ENCODE data around the gene NAP1L2. TPM values are rescaled to one million over a fixed set of nuclear protein-coding genes. Genes with fewer than 3 reads are reported as not detected.
"Not testable (repeated sequence)": the region's sequence is repeated elsewhere in the genome, so short reads cannot be mapped to it uniquely, and the experiment has no call there.

The NAP1L2 gene
- 5.4 TPM for total RNA-seq
- long read RNA-seq, transcript NAP1L2-201 (1 exons, 2,550 nt), result major isoform, 8 of 8 reads
- long read RNA-seq, partial matches to known transcripts, result 0 of 8 reads
- long read RNA-seq, other reads (novel, unspliced or antisense), result 0 of 8 reads

GRCh38 chrX:73214426-73215094 lies at the start of gene NAP1L2:
NAP1L2 (minus strand) TSS chrX:73214851; CDS start chrX:73214492, 359 bp downstream.
- peak; percentile 92 for ATAC-seq (ENCODE audit: poor library complexity)

DNA sequence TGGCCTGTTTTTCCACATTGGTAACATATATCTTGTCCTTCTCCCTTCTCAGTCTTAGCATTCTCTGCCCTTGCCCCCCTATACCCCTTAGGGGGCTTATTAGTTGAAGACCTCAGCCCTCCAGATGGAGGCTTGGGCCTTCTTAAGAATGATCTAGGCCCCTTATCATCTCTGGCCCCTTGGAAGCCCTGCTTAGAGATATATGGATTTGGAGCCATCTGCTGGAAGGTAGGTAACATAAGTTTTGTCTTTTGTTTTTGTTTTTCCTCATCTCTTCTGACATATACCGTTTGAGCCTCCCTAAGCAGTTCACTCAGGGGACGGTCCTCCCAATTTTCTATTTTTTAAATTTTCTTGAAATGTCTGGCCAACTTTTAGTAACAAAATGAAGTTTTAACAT lies 48.3 kb upstream of the NAP1L2 start:
- DNase-seq (no peak), ATAC-seq (ENCODE audit: poor library complexity) (no peak)
- intact Hi-C loops (cut with DNase I), result no loop called here

More at GRCh38 chrX:73214426-73215094, at the start of gene NAP1L2:
- peak; percentile 42 for DNase-seq
- intact Hi-C loops (cut with DNase I), result no loop called here

DNA sequence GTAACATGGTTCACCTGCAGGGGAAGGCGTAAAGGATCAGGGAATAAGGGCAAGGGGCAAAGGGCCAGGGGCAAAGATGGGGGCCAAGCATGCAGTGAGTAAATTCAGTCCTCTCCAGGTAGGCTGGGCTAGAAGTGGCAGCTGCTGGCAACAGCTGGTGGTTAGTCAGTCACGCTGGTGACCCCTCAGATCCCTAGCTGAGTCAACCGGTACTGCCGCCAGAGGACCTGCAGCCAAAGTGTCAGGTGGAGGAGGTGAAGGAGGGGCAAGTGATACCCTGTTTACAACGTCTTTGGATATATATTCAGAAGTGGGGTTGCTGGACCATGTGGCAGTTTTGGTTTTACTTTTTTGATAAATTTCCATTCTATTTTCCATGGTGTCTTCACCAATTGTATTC lies 24.6 kb upstream of the NAP1L2 start:
- intact Hi-C loops (cut with DNase I), result no loop called here
- DNase-seq (no peak), ATAC-seq (ENCODE audit: poor library complexity) (no peak)

DNA sequence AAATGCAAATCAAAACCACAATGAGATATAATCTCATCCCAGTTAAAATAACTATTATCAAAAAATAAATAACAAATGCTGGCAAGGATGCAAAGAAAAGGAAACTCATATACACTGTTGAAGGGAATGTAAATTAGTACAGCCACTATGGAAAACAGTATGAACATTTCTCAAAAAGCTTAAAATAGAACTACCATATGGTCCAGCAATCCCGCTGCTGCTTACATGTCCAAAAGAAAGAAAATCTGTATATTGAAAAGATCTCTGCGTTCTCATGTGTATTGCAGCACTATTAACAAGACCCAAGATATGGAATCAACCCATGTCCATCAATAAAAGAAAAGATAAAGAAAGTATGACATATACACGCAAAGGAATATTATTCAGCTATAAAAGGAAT lies 3.0 kb upstream of the NAP1L2 start:
- ATAC-seq (ENCODE audit: poor library complexity) (no peak), DNase-seq (no peak)
- intact Hi-C loops (cut with DNase I), result no loop called here

- intact Hi-C loops (cut with DNase I), result no loop called here
- DNase-seq (no peak), ATAC-seq (ENCODE audit: poor library complexity) (no peak)
Observed at GRCh38 chrX:73215246-73215645, 595 bp upstream of the NAP1L2 start.

GRCh38 chrX:73213734-73214425 lies 771 bp downstream of the NAP1L2 start:
- intact Hi-C loops (cut with DNase I), result no loop called here
- DNase-seq (no peak), ATAC-seq (ENCODE audit: poor library complexity) (no peak)

DNA sequence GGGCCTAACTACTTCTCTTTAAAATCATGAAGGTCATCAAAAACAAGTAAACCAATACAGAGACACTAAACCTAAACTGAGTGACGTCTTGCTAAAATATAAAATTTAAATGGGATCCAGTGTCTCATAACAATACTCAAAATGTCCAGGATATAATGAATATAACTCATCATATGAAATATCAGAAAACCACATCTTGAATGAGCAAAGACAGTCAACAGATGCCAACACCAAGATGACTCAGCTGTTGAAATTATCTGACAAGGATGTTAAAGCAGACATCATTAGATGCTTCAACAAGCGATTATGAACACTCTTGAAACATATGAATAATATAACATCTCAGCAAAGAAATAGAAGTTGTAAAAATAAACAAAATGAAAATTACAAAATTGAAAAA lies 8.3 kb downstream of the NAP1L2 start:
- no peak for DNase-seq
- intact Hi-C loops (cut with DNase I), result no loop called here
- ATAC-seq (ENCODE audit: poor library complexity), result no peak

DNA sequence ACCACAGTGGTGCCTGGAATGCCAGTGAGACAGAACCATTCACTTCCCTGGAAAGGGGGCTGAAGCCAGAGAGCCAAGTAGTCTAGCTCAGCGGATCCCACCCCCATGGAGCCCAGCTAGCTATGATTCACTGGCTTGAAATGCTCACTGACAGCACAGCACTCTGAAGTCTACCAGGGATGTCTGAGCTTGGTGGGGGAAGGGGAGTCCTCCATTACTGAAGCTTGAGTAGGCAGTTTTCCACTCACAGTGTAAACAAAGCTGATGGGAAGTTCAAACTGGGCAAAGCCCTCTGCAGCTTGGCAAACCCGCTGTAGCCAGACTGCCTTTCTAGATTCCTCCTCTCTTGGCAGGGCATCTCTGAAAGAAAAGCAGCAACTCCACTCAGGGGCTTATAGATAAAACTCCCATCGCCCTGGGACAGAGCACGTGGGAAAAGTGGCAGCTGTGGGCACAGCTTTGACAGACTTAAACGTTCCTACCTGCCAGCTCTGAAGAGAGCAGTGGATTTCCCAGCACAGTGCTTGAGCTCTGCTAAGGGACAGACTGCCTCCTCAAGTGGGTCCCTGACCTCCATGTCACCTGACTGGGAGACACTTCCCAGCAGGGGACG lies 32.0 kb downstream of the NAP1L2 start:
- no peak for DNase-seq
- no peak for ATAC-seq (ENCODE audit: poor library complexity)
- intact Hi-C loops (cut with DNase I), result no loop called here

DNA sequence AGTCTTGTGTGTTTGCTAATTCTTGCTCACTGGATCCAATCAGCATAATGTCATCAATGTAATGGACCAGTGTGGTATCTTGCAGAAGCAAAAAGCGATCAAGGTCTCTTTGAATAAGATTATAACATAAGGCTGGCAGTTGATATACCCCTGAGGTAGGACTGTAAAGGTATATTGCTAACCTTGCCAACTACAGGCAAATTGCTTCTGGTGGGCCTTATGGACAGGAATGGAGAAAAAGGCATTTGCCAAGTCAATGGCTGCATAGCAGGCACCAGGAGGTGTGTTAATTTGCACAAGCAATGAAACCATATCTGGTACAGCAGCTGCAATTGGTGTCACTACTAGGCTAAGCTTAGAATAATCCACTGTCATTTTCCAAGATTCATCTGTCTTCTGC lies 45.7 kb downstream of the NAP1L2 start:
- ATAC-seq (ENCODE audit: poor library complexity); intact Hi-C loops (cut with DNase I); DNase-seq: not testable (repeated sequence)

Other genes starting within 250 kb of the NAP1L2 start
- gene PABPC1L2B, start 211.9 kb downstream of the NAP1L2 start, total RNA-seq, result not detected
- not detected for gene PABPC1L2A, start 135.3 kb downstream of the NAP1L2 start, total RNA-seq
- gene CDX4, start 232.2 kb upstream of the NAP1L2 start, total RNA-seq, result not detected

Data from Right ventricle myocardium superior (tissue), 1 donor.